Hepatocyte (in vitro differentiated cells): ENCODE results near the gene LBHD2.

Experiments used
- CTCF ChIP-seq: fragments of 200-600 bp; sonication (generic); IDR thresholded peaks from 2 replicates; pipeline ENCODE4 v1.5.1; 2016; ENCODE audit warnings: antibody characterized with exemption, mild to moderate bottlenecking; ENCODE audit not compliant: poor library complexity
- EZH2 ChIP-seq: fragments of 200-600 bp; sonication (generic); IDR thresholded peaks from 2 replicates; pipeline ENCODE4 v1.6.1; 2016; ENCODE audit warnings: antibody characterized with exemption, mild to moderate bottlenecking, borderline replicate concordance

GRCh38 chr14:103081951-103082350, 2.1 kb upstream of the LBHD2 start:
- TF ChIP-seq CTCF: no peak
- no peak for TF ChIP-seq EZH2
